Measurements from ENCODE around the gene ASB2. TPM values are rescaled to one million over a fixed set of nuclear protein-coding genes. Genes with fewer than 3 reads are reported as not detected.

ASB2 gene
- total and polyA plus RNA-seq, 2 of the 13 experiments (the other 11 are each of a cell fraction or from before 2014, with no cell fraction given) = 0.82 to 4.1 TPM

GRCh38 chr14:93956514-93957332 is 19.6 kb downstream of the ASB2 start (continued):
- no peak for TF ChIP-seq ZNF572 (CRISPR knock-in tag; IDR thresholded peaks at IDR 0.05)
- TF ChIP-seq, protein P1, sequence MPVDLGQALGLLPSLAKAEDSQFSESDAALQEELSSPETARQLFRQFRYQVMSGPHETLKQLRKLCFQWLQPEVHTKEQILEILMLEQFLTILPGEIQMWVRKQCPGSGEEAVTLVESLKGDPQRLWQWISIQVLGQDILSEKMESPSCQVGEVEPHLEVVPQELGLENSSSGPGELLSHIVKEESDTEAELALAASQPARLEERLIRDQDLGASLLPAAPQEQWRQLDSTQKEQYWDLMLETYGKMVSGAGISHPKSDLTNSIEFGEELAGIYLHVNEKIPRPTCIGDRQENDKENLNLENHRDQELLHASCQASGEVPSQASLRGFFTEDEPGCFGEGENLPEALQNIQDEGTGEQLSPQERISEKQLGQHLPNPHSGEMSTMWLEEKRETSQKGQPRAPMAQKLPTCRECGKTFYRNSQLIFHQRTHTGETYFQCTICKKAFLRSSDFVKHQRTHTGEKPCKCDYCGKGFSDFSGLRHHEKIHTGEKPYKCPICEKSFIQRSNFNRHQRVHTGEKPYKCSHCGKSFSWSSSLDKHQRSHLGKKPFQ (CRISPR knock-in tag; IDR thresholded peaks at IDR 0.05; ENCODE audit: insufficient replicate concordance) = no peak
- peak; percentile 77; the same call in 1 of the 2 replicates for TF ChIP-seq HNRNPL (IDR thresholded peaks at IDR 0.05; ENCODE audit: low read depth, low read length)
- TF ChIP-seq, protein P2, sequence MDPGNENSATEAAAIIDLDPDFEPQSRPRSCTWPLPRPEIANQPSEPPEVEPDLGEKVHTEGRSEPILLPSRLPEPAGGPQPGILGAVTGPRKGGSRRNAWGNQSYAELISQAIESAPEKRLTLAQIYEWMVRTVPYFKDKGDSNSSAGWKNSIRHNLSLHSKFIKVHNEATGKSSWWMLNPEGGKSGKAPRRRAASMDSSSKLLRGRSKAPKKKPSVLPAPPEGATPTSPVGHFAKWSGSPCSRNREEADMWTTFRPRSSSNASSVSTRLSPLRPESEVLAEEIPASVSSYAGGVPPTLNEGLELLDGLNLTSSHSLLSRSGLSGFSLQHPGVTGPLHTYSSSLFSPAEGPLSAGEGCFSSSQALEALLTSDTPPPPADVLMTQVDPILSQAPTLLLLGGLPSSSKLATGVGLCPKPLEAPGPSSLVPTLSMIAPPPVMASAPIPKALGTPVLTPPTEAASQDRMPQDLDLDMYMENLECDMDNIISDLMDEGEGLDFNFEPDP (CRISPR knock-in tag; conservative IDR thresholded peaks at IDR 0.05) = no peak
- no peak for TF ChIP-seq SIX4 (CRISPR knock-in tag; IDR thresholded peaks at IDR 0.05)
- no peak for TF ChIP-seq ZNF598 (CRISPR knock-in tag; IDR thresholded peaks at IDR 0.05; ENCODE audit: borderline replicate concordance)
- no peak for TF ChIP-seq DNMT3B (CRISPR knock-in tag; conservative IDR thresholded peaks at IDR 0.05)
- TF ChIP-seq FOXK1 (CRISPR knock-in tag; IDR thresholded peaks at IDR 0.05; ENCODE audit: borderline replicate concordance, low read depth) = no peak
- no peak for TF ChIP-seq JUN (CRISPR knock-in tag; IDR thresholded peaks at IDR 0.05)
- no peak for TF ChIP-seq PREB (CRISPR knock-in tag; IDR thresholded peaks at IDR 0.05)
- TF ChIP-seq ZNF432 (CRISPR knock-in tag; IDR thresholded peaks at IDR 0.05; ENCODE audit: borderline replicate concordance) = no peak
- TF ChIP-seq PRPF4 (IDR thresholded peaks at IDR 0.05; ENCODE audit: low read depth, low read length, poor library complexity, severe bottlenecking) = no peak
- no peak for TF ChIP-seq ELF4 (CRISPR knock-in tag; IDR thresholded peaks at IDR 0.05; ENCODE audit: borderline replicate concordance)
- no peak for TF ChIP-seq ZNF724P (CRISPR knock-in tag; IDR thresholded peaks at IDR 0.05; ENCODE audit: borderline replicate concordance)
- TF ChIP-seq, protein P3, sequence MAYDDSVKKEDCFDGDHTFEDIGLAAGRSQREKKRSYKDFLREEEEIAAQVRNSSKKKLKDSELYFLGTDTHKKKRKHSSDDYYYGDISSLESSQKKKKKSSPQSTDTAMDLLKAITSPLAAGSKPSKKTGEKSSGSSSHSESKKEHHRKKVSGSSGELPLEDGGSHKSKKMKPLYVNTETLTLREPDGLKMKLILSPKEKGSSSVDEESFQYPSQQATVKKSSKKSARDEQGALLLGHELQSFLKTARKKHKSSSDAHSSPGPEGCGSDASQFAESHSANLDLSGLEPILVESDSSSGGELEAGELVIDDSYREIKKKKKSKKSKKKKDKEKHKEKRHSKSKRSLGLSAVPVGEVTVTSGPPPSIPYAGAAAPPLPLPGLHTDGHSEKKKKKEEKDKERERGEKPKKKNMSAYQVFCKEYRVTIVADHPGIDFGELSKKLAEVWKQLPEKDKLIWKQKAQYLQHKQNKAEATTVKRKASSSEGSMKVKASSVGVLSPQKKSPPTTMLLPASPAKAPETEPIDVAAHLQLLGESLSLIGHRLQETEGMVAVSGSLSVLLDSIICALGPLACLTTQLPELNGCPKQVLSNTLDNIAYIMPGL (CRISPR knock-in tag; IDR thresholded peaks at IDR 0.05; ENCODE audit: borderline replicate concordance in 1 of 2, low read depth in 1 of 2) = no peak
- 0 out of 2 replicates have a peak, but pooled peaks have one; percentile 20 for TF ChIP-seq NR2F6 (IDR thresholded peaks at IDR 0.05)
- TF ChIP-seq NR2F6 (CRISPR knock-in tag; IDR thresholded peaks at IDR 0.05) = no peak
- TF ChIP-seq FLYWCH1 (CRISPR knock-in tag; IDR thresholded peaks at IDR 0.05) = no peak
- no peak for TF ChIP-seq LCORL (IDR thresholded peaks at IDR 0.05)
- no peak for TF ChIP-seq LCORL (CRISPR knock-in tag; IDR thresholded peaks at IDR 0.05)
- 0 out of 2 replicates have a peak, but pooled peaks have one; percentile 29 for TF ChIP-seq ZNF441 (CRISPR knock-in tag; IDR thresholded peaks at IDR 0.05; ENCODE audit: borderline replicate concordance)
- TF ChIP-seq ZNF782 (CRISPR knock-in tag; IDR thresholded peaks at IDR 0.05; ENCODE audit: borderline replicate concordance) = no peak
- TF ChIP-seq MBD4 (IDR thresholded peaks at IDR 0.05; ENCODE audit: borderline replicate concordance, low read length) = no peak
- TF ChIP-seq ZNF567 (CRISPR knock-in tag; IDR thresholded peaks at IDR 0.05; ENCODE audit: borderline replicate concordance) = no peak
